22Rv1 (cell line): Measurements from ENCODE around the gene NOL3.

Experiments used
- H3K27ac ChIP-seq: fragments of 450-650 bp; 2 replicates; pipeline ENCODE4 v1.5.1; 2017
- CTCF ChIP-seq: fragments of 450-650 bp; IDR thresholded peaks from 2 replicates; pipeline ENCODE4 v1.5.1; 2017; ENCODE audit warnings: mild to moderate bottlenecking
- ZFX ChIP-seq: fragments of 450-650 bp; IDR thresholded peaks from 2 replicates; pipeline ENCODE4 v1.6.1; 2017; ENCODE audit warnings: antibody characterized with exemption, borderline replicate concordance

Gene NOL3

GRCh38 chr16:67192781-67193361, 22.5 kb downstream of the NOL3 start:
- peak overlapping the region; percentile 73 for H3K27ac ChIP-seq
- TF ChIP-seq ZFX: no peak
- no peak for TF ChIP-seq CTCF

- peak overlapping the region; percentile 73 for H3K27ac ChIP-seq
- no peak for TF ChIP-seq CTCF
- TF ChIP-seq ZFX: no peak
Observed at GRCh38 chr16:67193536-67193935, 23.2 kb downstream of the NOL3 start.

- no peak overlapping the region for H3K27ac ChIP-seq
- no peak for TF ChIP-seq CTCF
- TF ChIP-seq ZFX: no peak
Observed at GRCh38 chr16:67194260-67194659, 23.9 kb downstream of the NOL3 start.

GRCh38 chr16:67195676-67196075, 25.3 kb downstream of the NOL3 start:
- H3K27ac ChIP-seq: no peak overlapping the region
- TF ChIP-seq ZFX (no peak), CTCF (no peak)

GRCh38 chr16:67196881-67197280, 26.5 kb downstream of the NOL3 start:
- TF ChIP-seq CTCF: no peak
- TF ChIP-seq ZFX: no peak
- peak overlapping the region; percentile 92; the same call in 1 of the 2 replicates for H3K27ac ChIP-seq

GRCh38 chr16:67197704-67198103, 27.4 kb downstream of the NOL3 start:
- peak overlapping the region; percentile 92 for H3K27ac ChIP-seq
- TF ChIP-seq ZFX (no peak), CTCF (no peak)

- TF ChIP-seq CTCF (peak; percentile 95), ZFX (no peak)
- H3K27ac ChIP-seq: peak overlapping the region; percentile 92
Observed at GRCh38 chr16:67198238-67198734, 27.9 kb downstream of the NOL3 start.
